Activated T-cell treated with anti-CD3 and anti-CD28 coated beads for 24 hours (primary cell): ENCODE data around the gene MEGF6.
A peak's percentile ranks its signal among the peaks of the same experiment; 100 is the strongest.

Experiments used
- DNase-seq: peaks from one replicate; pipeline ENCODE4 v3.0.0-alpha.2; 2020; ENCODE audit warnings: low read depth

The MEGF6 gene

GRCh38 chr1:3485016-3485415 lies 126.3 kb downstream of the MEGF6 start:
- no peak for DNase-seq

GRCh38 chr1:3483801-3484444 lies 127.4 kb downstream of the MEGF6 start:
- DNase-seq = peak; percentile 11

- DNase-seq = no peak
These were observed 127.9 kb downstream of the MEGF6 start for GRCh38 chr1:3483380-3483779.

GRCh38 chr1:3482378-3482849 lies 128.9 kb downstream of the MEGF6 start:
- DNase-seq = no peak

GRCh38 chr1:3481836-3482375 lies 129.4 kb downstream of the MEGF6 start:
- DNase-seq = no peak

GRCh38 chr1:3481046-3481445 lies 130.3 kb downstream of the MEGF6 start:
- DNase-seq = no peak

- DNase-seq = no peak
These were observed 131.0 kb downstream of the MEGF6 start for GRCh38 chr1:3480369-3480719.

GRCh38 chr1:3479511-3480368 lies 131.6 kb downstream of the MEGF6 start:
- DNase-seq = no peak

- DNase-seq = no peak
These were observed 133.1 kb downstream of the MEGF6 start for GRCh38 chr1:3478187-3478586.

- DNase-seq = no peak
These were observed 133.9 kb downstream of the MEGF6 start for GRCh38 chr1:3477241-3477995.

- DNase-seq = no peak
These were observed 134.6 kb downstream of the MEGF6 start for GRCh38 chr1:3476666-3477065.

- DNase-seq = no peak
These were observed 135.3 kb downstream of the MEGF6 start for GRCh38 chr1:3475839-3476573.

GRCh38 chr1:3474421-3474820 lies 136.9 kb downstream of the MEGF6 start:
- no peak for DNase-seq

GRCh38 chr1:3474016-3474415 lies 137.3 kb downstream of the MEGF6 start:
- DNase-seq = no peak

GRCh38 chr1:3473381-3473844 lies 137.9 kb downstream of the MEGF6 start:
- DNase-seq = no peak

- no peak for DNase-seq
These were observed 138.4 kb downstream of the MEGF6 start for GRCh38 chr1:3472906-3473305.

GRCh38 chr1:3472088-3472850 lies 139.0 kb downstream of the MEGF6 start:
- DNase-seq = no peak

- DNase-seq = no peak
These were observed 139.8 kb downstream of the MEGF6 start for GRCh38 chr1:3471356-3472087.

GRCh38 chr1:3470650-3471355 lies 140.5 kb downstream of the MEGF6 start:
- DNase-seq = no peak
